H1 (cell line): ENCODE data around the gene SSH2. TPM values are rescaled to one million over a fixed set of nuclear protein-coding genes. Genes with fewer than 3 reads are reported as not detected.
A peak's percentile ranks its signal among the peaks of the same experiment; 100 is the strongest.

Experiments
- CTCF ChIA-PET: fragments of 300-600 bp; sonication (Branson Sonifier 250); formaldehyde crosslinking; loops from one replicate; lab custom pipeline; 2021; ENCODE audit not compliant: partially characterized antibody; lab: Charles Lee
- POLR2A ChIA-PET: fragments of 300-600 bp; sonication (Branson Sonifier 250); formaldehyde crosslinking; loops from one replicate; lab custom pipeline; 2021; ENCODE audit warnings: inconsistent platforms; ENCODE audit not compliant: partially characterized antibody; lab: Charles Lee
- DNase-seq, 2 experiments: peaks; one replicate each; pipeline versions ENCODE4 v3.0.0 to v3.0.0-alpha.2; 2010 to 2022; ENCODE audit warnings: low spot score in 2 of 2, low read depth in 1 of 2, mixed read lengths in 1 of 2
- FAIRE-seq: peaks from 2 replicates; lab custom pipeline; 2011; peaks lifted over from hg19 to GRCh38; lab: Jason Lieb, UNC
- H2AFZ ChIP-seq: 2 replicates; pipeline ENCODE4 v1.8.1; 2012; ENCODE audit warnings: low read length, inconsistent platforms
- H2AK5ac ChIP-seq: 2 replicates; pipeline ENCODE4 v1.6.1; 2013; ENCODE audit warnings: low read depth, low read length
- H2BK120ac ChIP-seq: replicated peaks from 2 replicates; pipeline ENCODE3; 2013; ENCODE audit warnings: low read depth, low read length, inconsistent platforms
- H2BK12ac ChIP-seq: 2 replicates; pipeline ENCODE4 v1.6.1; 2013; ENCODE audit warnings: low read depth, low read length
- H2BK15ac ChIP-seq: 2 replicates; pipeline ENCODE4 v1.6.1; 2013; ENCODE audit warnings: low read length
- H2BK20ac ChIP-seq: 2 replicates; pipeline ENCODE4 v1.6.1; 2013; ENCODE audit warnings: low read length
- H2BK5ac ChIP-seq: 2 replicates; pipeline ENCODE4 v1.6.1; 2013; ENCODE audit warnings: low read depth, low read length
- H3K14ac ChIP-seq: 2 replicates; pipeline ENCODE4 v1.6.1; 2013; ENCODE audit warnings: inconsistent platforms; ENCODE audit not compliant: insufficient read length
- H3K18ac ChIP-seq: 2 replicates; pipeline ENCODE4 v1.6.1; 2013; ENCODE audit warnings: low read length; ENCODE audit errors: extremely low read depth
- H3K23ac ChIP-seq: 2 replicates; pipeline ENCODE4 v1.6.1; 2013; ENCODE audit warnings: inconsistent platforms; ENCODE audit not compliant: insufficient read length
- H3K23me2 ChIP-seq: 2 replicates; pipeline ENCODE4 v1.6.1; 2013; ENCODE audit warnings: low read depth, low read length
- H3K27ac ChIP-seq: 2 replicates; pipeline ENCODE4 v1.6.1; 2011; ENCODE audit warnings: low read depth, low read length, inconsistent platforms
- H3K27me3 ChIP-seq, 4 experiments: replicated peaks in 1 of 4; 1 replicate in 1 of 4; 2 replicates in 3 of 4; pipeline versions ENCODE4 v1.6.1 to v1.8.1; 2011 to 2013; ENCODE audit warnings: low read length in 3 of 4, mild to moderate bottlenecking in 3 of 4, inconsistent platforms in 2 of 4, mixed read lengths in 2 of 4, moderate library complexity in 1 of 4; ENCODE audit not compliant: control insufficient read depth in 3 of 4, insufficient read depth in 3 of 4; ENCODE audit errors: extremely low read depth in 1 of 4
- H3K36me3 ChIP-seq, 4 experiments: 2 replicates each; pipeline versions ENCODE4 v1.6.1 to v1.8.1; 2011 to 2013; ENCODE audit warnings: mild to moderate bottlenecking in 4 of 4, low read length in 3 of 4, moderate library complexity in 2 of 4, control low read depth in 1 of 4, inconsistent platforms in 1 of 4; ENCODE audit not compliant: insufficient read depth in 4 of 4, control insufficient read depth in 2 of 4
- H3K4ac ChIP-seq: replicated peaks from 2 replicates; pipeline ENCODE3; 2013; ENCODE audit warnings: low read length, low read depth, mixed read lengths, inconsistent platforms; ENCODE audit not compliant: insufficient read length
- H3K4me1 ChIP-seq, 4 experiments: replicated peaks in 1 of 4; 1 replicate in 1 of 4; 2 replicates in 3 of 4; pipeline versions ENCODE4 v1.6.1 to v1.8.1; 2011 to 2013; ENCODE audit warnings: low read length in 3 of 4, inconsistent platforms in 2 of 4, mixed read lengths in 1 of 4; ENCODE audit not compliant: insufficient read depth in 4 of 4, control insufficient read depth in 3 of 4
- H3K4me2 ChIP-seq, 2 experiments: 2 replicates each; pipeline versions ENCODE4 v1.6.1 to v1.8.1; 2011 to 2013; ENCODE audit warnings: low read depth in 2 of 2, low read length in 2 of 2, control low read depth in 1 of 2, inconsistent platforms in 1 of 2, mild to moderate bottlenecking in 1 of 2; ENCODE audit not compliant: insufficient read depth in 1 of 2
- H3K4me3 ChIP-seq, 4 experiments: fragments of 200-600, 300-600 bp in 1 of 4; sonication (generic), shearing (Covaris generic), sonication (Bioruptor Twin) in 1 of 4; 2 replicates each; pipeline versions ENCODE4 v1.5.1 to v1.8.1; 2011 to 2016; ENCODE audit warnings: low read length in 4 of 4, low read depth in 3 of 4, control low read depth in 2 of 4, inconsistent platforms in 2 of 4, mild to moderate bottlenecking in 2 of 4, mixed read lengths in 1 of 4, moderate library complexity in 1 of 4; ENCODE audit not compliant: insufficient read depth in 2 of 4; ENCODE audit errors: extremely low read depth in 1 of 4
- H3K56ac ChIP-seq: replicated peaks from 2 replicates; pipeline ENCODE3; 2013; ENCODE audit warnings: low read depth, mild to moderate bottlenecking, mixed read lengths, low read length, inconsistent platforms; ENCODE audit not compliant: insufficient read length
- H3K79me1 ChIP-seq: 2 replicates; pipeline ENCODE4 v1.6.1; 2013; ENCODE audit warnings: low read depth, low read length, control low read depth
- H3K79me2 ChIP-seq, 2 experiments: 2 replicates each; pipeline versions ENCODE4 v1.6.1 to v1.8.1; 2012 to 2013; ENCODE audit warnings: low read length in 2 of 2, mild to moderate bottlenecking in 2 of 2, inconsistent platforms in 1 of 2; ENCODE audit not compliant: insufficient read depth in 2 of 2, control insufficient read depth in 1 of 2
- H3K9ac ChIP-seq, 4 experiments: replicated peaks in 1 of 4; 1 replicate in 1 of 4; 2 replicates in 3 of 4; pipeline versions ENCODE4 v1.6.1 to v1.8.1; 2011 to 2013; ENCODE audit warnings: low read depth in 3 of 4, low read length in 3 of 4, control low read depth in 2 of 4, mild to moderate bottlenecking in 2 of 4, moderate library complexity in 2 of 4, inconsistent platforms in 1 of 4; ENCODE audit errors: extremely low read depth in 1 of 4
- H3K9me3 ChIP-seq, 2 experiments: 2 replicates each; pipeline versions ENCODE4 v1.6.1 to v1.8.1; 2012 to 2013; ENCODE audit warnings: mild to moderate bottlenecking in 2 of 2, moderate library complexity in 2 of 2, control low read depth in 1 of 2, inconsistent platforms in 1 of 2, low read depth in 1 of 2, low read length in 1 of 2, mixed read lengths in 1 of 2; ENCODE audit not compliant: insufficient read depth in 2 of 2
- H4K20me1 ChIP-seq, 2 experiments: replicated peaks in 1 of 2; 2 replicates each; pipeline versions ENCODE3 to v1.8.1; 2011 to 2013; ENCODE audit warnings: inconsistent platforms in 2 of 2, low read length in 2 of 2, mild to moderate bottlenecking in 1 of 2; ENCODE audit not compliant: insufficient read depth in 2 of 2, control insufficient read depth in 1 of 2
- H4K5ac ChIP-seq: 2 replicates; pipeline ENCODE4 v1.6.1; 2013; ENCODE audit warnings: low read length, low read depth, mixed read lengths, inconsistent platforms; ENCODE audit not compliant: insufficient read length
- H4K8ac ChIP-seq: 2 replicates; pipeline ENCODE4 v1.8.0; 2013; ENCODE audit warnings: mild to moderate bottlenecking, moderate library complexity, low read length, inconsistent platforms; ENCODE audit not compliant: insufficient read depth; ENCODE audit errors: extremely low read depth
- H4K91ac ChIP-seq: replicated peaks from 2 replicates; pipeline ENCODE3; 2013; ENCODE audit warnings: low read length, mixed read lengths, inconsistent platforms; ENCODE audit not compliant: insufficient read length
- E2F6 ChIP-seq: IDR thresholded peaks from 2 replicates; pipeline ENCODE4 v1.6.1; 2012; ENCODE audit warnings: inconsistent platforms
- GTF2F1 ChIP-seq: IDR thresholded peaks from 2 replicates; pipeline ENCODE4 v1.6.1; 2012; ENCODE audit warnings: low read depth, low read length, improper control_type of control experiment, borderline replicate concordance
- RNF2 ChIP-seq: fragments of 200-900, 300-1000 bp; sonication (generic); IDR thresholded peaks from 2 replicates; pipeline ENCODE4 v1.7.1; 2016; ENCODE audit warnings: borderline replicate concordance, low read depth, mild to moderate bottlenecking, antibody characterized with exemption, low read length; ENCODE audit not compliant: poor library complexity, severe bottlenecking; ENCODE audit errors: missing control alignments
- TAF1 ChIP-seq: IDR thresholded peaks from 2 replicates; pipeline ENCODE4 v1.6.1; 2011; ENCODE audit warnings: mild to moderate bottlenecking, low read depth, low read length
- TAF7 ChIP-seq: optimal IDR thresholded peaks from 2 replicates; pipeline ENCODE3; 2011; ENCODE audit warnings: low read depth, mild to moderate bottlenecking, inconsistent platforms, low read length, moderate library complexity, borderline replicate concordance
- WGBS, 2 experiments: shearing (Covaris generic) in 1 of 2; methylation state at CpG; one replicate each; pipeline versions ENCODE4 v1.1.6 to v1.1.7; 2013 to 2015; ENCODE audit warnings: low lambda C conversion rate in 2 of 2, mixed read lengths in 2 of 2, inconsistent platforms in 1 of 2, low coverage in 1 of 2, missing lambda C conversion rate in 1 of 2; ENCODE audit not compliant: insufficient replicate concordance in 2 of 2, insufficient coverage in 1 of 2, insufficient read length in 1 of 2; ENCODE audit errors: extremely low coverage in 1 of 2, missing lambda C conversion rate in 1 of 2; 5-methylcytosine and 5-hydroxymethylcytosine counted together
- polyA plus RNA-seq, 7 experiments: library from polyadenylated mRNA; depleted of rRNA in 3 of 7; stranded (reverse) in 5 of 7; unstranded in 2 of 7; fragments of >200 nt in 5 of 7; fragments of 200-250 nt in 2 of 7; gene quantifications; 1 replicate in 5 of 7; 2 replicates in 1 of 7; 4 replicates in 1 of 7; pipeline versions ENCODE4 v1.2.1 to v1.2.3, GENCODE V29; 2011 to 2013; ENCODE audit warnings: missing spikeins in 2 of 7, mixed read lengths in 2 of 7
- total RNA-seq: library from RNA; stranded (reverse); fragmentation: NEBNext Ultra II Directional; extraction: Animal tissue kit (Norgen Biotek cat#: 25700); gene quantifications from 2 replicates; pipeline ENCODE4 v1.2.1, GENCODE V29; 2021

SSH2 gene
- total and polyA plus RNA-seq, 2 of the 8 experiments (the other 6 are each of a cell fraction or from before 2014, with no cell fraction given), result 5.2 to 15.9 TPM

DNA sequence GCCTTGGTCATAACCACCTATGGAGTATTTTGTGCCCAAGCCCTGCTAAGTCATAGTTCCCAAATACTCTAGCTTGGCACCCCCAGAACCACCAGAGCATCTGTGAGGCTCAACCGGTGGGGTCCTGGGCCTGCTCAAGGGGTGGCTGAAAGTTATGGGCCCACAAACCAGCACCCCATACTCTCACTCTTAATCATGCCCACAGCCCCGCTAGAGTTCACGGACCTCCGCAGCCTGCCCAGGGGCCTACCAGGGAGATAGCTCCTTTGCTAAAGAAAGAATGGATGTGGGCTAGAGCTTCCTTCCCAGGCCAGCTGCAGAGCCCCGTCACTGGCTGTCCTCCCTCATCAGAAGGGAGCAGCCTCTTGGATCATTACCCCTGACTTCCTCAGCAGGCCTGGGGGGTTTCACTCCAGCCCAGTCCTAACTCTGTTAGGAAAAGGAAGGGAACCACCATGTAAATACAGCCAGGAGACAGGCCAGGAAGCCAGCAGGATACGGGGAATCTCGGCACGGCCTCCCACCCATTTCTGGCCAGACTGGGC lies 341.9 kb downstream of the SSH2 start:
- H3K14ac ChIP-seq, result no peak overlapping the region
- no peaks in the 10 kb centered on the region for H3K9me3 ChIP-seq
- no peak overlapping the region for H4K5ac ChIP-seq
- H4K8ac ChIP-seq, result peak overlapping the region; percentile 39; the same call in 1 of the 2 replicates
- no peak overlapping the region for H2AK5ac ChIP-seq
- H3K4me2 ChIP-seq, result peak overlapping the region; percentile 93 to 95
- no peak overlapping the region for H2BK12ac ChIP-seq
- H3K79me1 ChIP-seq, result peaks cover 18% of the 10 kb centered on the region
- FAIRE-seq, result no peak
- ChIA-PET CTCF (interaction anchor here (0.9 to 14.8 kb wide), 7 partner anchors 9 to 218 kb away, joined by 3 to 193 read pairs (median 11); partner anchors contain the start of gene CORO6), POLR2A (interaction anchor here (0.6 to 1.8 kb wide), 7 partner anchors 9 to 1226 kb away, joined by 3 to 8 read pairs (median 4); partner anchors contain the start of gene TP53I13)
- H3K56ac ChIP-seq, result no peak overlapping the region
- H3K27me3 ChIP-seq, result peaks cover 0 to 6% (median 5%) of the 10 kb centered on the region in 4 experiments; a peak in 2 of 7 replicates
- 71% methylated on average over 8 of the region's 8 CpGs; no CpG with 5 or more reads in 1 of the 2 experiments for WGBS, 2 experiments
- H4K20me1 ChIP-seq, result peaks cover 15 to 34% of the 10 kb centered on the region in 2 experiments
- no peak for TF ChIP-seq TAF1
- no peak for TF ChIP-seq E2F6
- TF ChIP-seq RNF2, result no peak
- no peak for TF ChIP-seq TAF7
- TF ChIP-seq GTF2F1, result no peak
- H3K9ac ChIP-seq, result no peak overlapping the region; a peak in 2 of 7 replicates
- peaks cover 7 to 48% (median 36%) of the 10 kb centered on the region in 4 experiments for H3K4me1 ChIP-seq
- DNase-seq, result no peak
- H3K23ac ChIP-seq, result no peak overlapping the region
- peaks cover 34% of the 10 kb centered on the region; the same call in 1 of the 2 replicates for H3K23me2 ChIP-seq
- peak overlapping the region; percentile 44; the same call in 1 of the 2 replicates for H2BK5ac ChIP-seq
- 0 out of 2 replicates have a peak overlapping the region, but pooled peaks have one; percentile 32 for H2BK20ac ChIP-seq
- 0 out of 2 replicates have a peak overlapping the region, but pooled peaks have one; percentile 48 for H3K18ac ChIP-seq
- H2AFZ ChIP-seq, result no peak overlapping the region
- H3K27ac ChIP-seq, result no peak overlapping the region
- H2BK15ac ChIP-seq, result no peak overlapping the region
- peaks cover 0 to 42% of the 10 kb centered on the region in 2 experiments; a peak in 2 of 4 replicates for H3K79me2 ChIP-seq
- H3K4me3 ChIP-seq, result peak overlapping the region; percentile 64 to 82 (median 75)
- no peak overlapping the region for H2BK120ac ChIP-seq
- H3K4ac ChIP-seq, result no peak overlapping the region
- no peak overlapping the region for H4K91ac ChIP-seq
- 0 out of 8 replicates have a peak, but pooled peaks cover 0 to under 1% (median 0%) of the 10 kb centered on the region in 4 experiments for H3K36me3 ChIP-seq
